Type B pancreatic cell (in vitro differentiated cells): ENCODE data around the gene PARP8. TPM values are rescaled to one million over a fixed set of nuclear protein-coding genes. Genes with fewer than 3 reads are reported as not detected.

ENCODE experiments used
- DNase-seq: peaks from one replicate; pipeline ENCODE4 v3.0.0; 2021; ENCODE audit warnings: mixed read lengths; ENCODE audit not compliant: unreplicated experiment; ENCODE audit errors: extremely low spot score
- H3K27ac Mint-ChIP-seq: 2 replicates; pipeline ENCODE4 v1.8.0; 2021; ENCODE audit warnings: mild to moderate bottlenecking, mixed read lengths
- H3K27me3 Mint-ChIP-seq: 2 replicates; pipeline ENCODE4 v1.8.0; 2021; ENCODE audit warnings: mixed read lengths
- H3K36me3 Mint-ChIP-seq: 2 replicates; pipeline ENCODE4 v1.8.0; 2021; ENCODE audit warnings: mixed read lengths
- H3K4me1 Mint-ChIP-seq: one replicate; pipeline ENCODE4 v1.8.0; 2021; ENCODE audit warnings: mixed read lengths; ENCODE audit not compliant: unreplicated experiment
- H3K4me3 Mint-ChIP-seq: 2 replicates; pipeline ENCODE4 v1.8.0; 2021; ENCODE audit warnings: mild to moderate bottlenecking, mixed read lengths
- H3K9me3 Mint-ChIP-seq: 2 replicates; pipeline ENCODE4 v1.8.0; 2021; ENCODE audit warnings: mixed read lengths
- CTCF ChIP-seq: fragments of 200-600 bp; sonication (generic); conservative IDR thresholded peaks from 2 replicates; pipeline ENCODE4 v1.5.0; 2021; ENCODE audit warnings: antibody characterized with exemption, mild to moderate bottlenecking
- total RNA-seq: library from RNA; stranded (reverse); gene quantifications from 2 replicates; pipeline ENCODE4 v1.2.1, GENCODE V29; 2021; ENCODE audit warnings: low replicate concordance

The PARP8 gene
- total RNA-seq, 1 donor from 2014 or later = 19.6 TPM

GRCh38 chr5:50715001-50715400 is 48.6 kb downstream of the PARP8 start:
- DNase-seq = no peak
- H3K9me3 Mint-ChIP-seq = no peaks in the 10 kb centered on the region
- H3K27me3 Mint-ChIP-seq = no peaks in the 10 kb centered on the region
- no peak overlapping the region for H3K4me3 Mint-ChIP-seq
- H3K36me3 Mint-ChIP-seq = no peaks in the 10 kb centered on the region
- peaks cover 21% of the 10 kb centered on the region for H3K4me1 Mint-ChIP-seq
- TF ChIP-seq CTCF = no peak
- H3K27ac Mint-ChIP-seq = no peak overlapping the region

GRCh38 chr5:50716134-50716533 is 49.7 kb downstream of the PARP8 start:
- TF ChIP-seq CTCF = no peak
- Mint-ChIP-seq H3K9me3 (no peaks in the 10 kb centered on the region), H3K27me3 (no peaks in the 10 kb centered on the region), H3K27ac (no peak overlapping the region), H3K4me1 (peaks cover 22% of the 10 kb centered on the region), H3K4me3 (no peak overlapping the region), H3K36me3 (no peaks in the 10 kb centered on the region)
- DNase-seq = no peak

- peaks cover 15% of the 10 kb centered on the region for H3K4me1 Mint-ChIP-seq
- no peak overlapping the region for H3K4me3 Mint-ChIP-seq
- TF ChIP-seq CTCF = no peak
- no peak for DNase-seq
- no peak overlapping the region for H3K27ac Mint-ChIP-seq
- H3K9me3 Mint-ChIP-seq = no peaks in the 10 kb centered on the region
- H3K36me3 Mint-ChIP-seq = no peaks in the 10 kb centered on the region
- H3K27me3 Mint-ChIP-seq = no peaks in the 10 kb centered on the region
Measured at GRCh38 chr5:50717651-50718050, 51.2 kb downstream of the PARP8 start.

GRCh38 chr5:50720061-50720710 is 53.7 kb downstream of the PARP8 start:
- no peaks in the 10 kb centered on the region for H3K36me3 Mint-ChIP-seq
- H3K9me3 Mint-ChIP-seq = no peaks in the 10 kb centered on the region
- H3K4me3 Mint-ChIP-seq = no peak overlapping the region
- H3K4me1 Mint-ChIP-seq = peaks cover 8% of the 10 kb centered on the region
- TF ChIP-seq CTCF = no peak
- H3K27ac Mint-ChIP-seq = no peak overlapping the region
- no peak for DNase-seq
- H3K27me3 Mint-ChIP-seq = no peaks in the 10 kb centered on the region

- Mint-ChIP-seq H3K4me1 (peaks cover 8% of the 10 kb centered on the region), H3K27ac (no peak overlapping the region), H3K9me3 (no peaks in the 10 kb centered on the region), H3K4me3 (no peak overlapping the region), H3K27me3 (no peaks in the 10 kb centered on the region), H3K36me3 (no peaks in the 10 kb centered on the region)
- no peak for DNase-seq
- TF ChIP-seq CTCF = no peak
Measured at GRCh38 chr5:50722223-50722622, 55.8 kb downstream of the PARP8 start.

GRCh38 chr5:50724262-50724661 is 57.8 kb downstream of the PARP8 start:
- Mint-ChIP-seq H3K4me3 (no peak overlapping the region), H3K36me3 (no peaks in the 10 kb centered on the region)

More at GRCh38 chr5:50724262-50724661, 57.8 kb downstream of the PARP8 start:
- no peak for TF ChIP-seq CTCF
- Mint-ChIP-seq H3K27ac (no peak overlapping the region), H3K9me3 (no peaks in the 10 kb centered on the region), H3K27me3 (no peaks in the 10 kb centered on the region), H3K4me1 (peaks cover 8% of the 10 kb centered on the region)
- DNase-seq = no peak
